ENCODE data around the gene TIMM50. TPM values are rescaled to one million over a fixed set of nuclear protein-coding genes. Genes with fewer than 3 reads are reported as not detected.

TIMM50 gene
- total RNA-seq, 4 donors from 2014 or later, result 34.0 to 63.2 (median 51.5) TPM

DNA sequence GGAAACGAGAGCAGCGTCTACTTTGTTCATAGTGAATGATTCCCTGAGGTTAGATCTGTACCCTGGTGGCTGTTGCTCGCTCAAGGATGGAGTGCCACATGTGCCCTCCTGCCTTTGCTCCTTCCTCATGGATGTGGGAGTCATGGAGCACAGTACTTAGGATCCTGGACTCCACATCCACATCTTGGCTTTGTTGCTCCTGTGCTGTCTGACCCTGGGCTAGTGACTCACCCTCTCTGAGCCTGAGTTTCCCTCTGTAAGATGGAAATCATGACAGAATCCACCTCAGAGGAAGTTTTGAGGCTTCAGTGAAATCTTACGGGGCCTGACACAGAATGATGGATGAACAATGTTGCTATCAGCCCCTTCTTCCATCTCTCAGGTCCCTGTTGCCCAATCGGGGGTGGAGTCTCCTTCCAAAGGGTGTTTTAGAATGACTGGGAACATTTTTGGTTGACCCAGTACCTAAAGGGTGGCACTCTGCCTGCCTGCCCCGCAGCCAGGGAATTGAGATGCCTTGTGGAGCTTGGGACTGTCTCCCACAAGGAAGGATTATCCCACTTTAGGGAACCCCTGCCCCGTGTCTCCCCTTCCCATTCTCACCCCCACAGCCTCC lies 9.8 kb upstream of the TIMM50 start:
- TF ChIP-seq, protein P1, sequence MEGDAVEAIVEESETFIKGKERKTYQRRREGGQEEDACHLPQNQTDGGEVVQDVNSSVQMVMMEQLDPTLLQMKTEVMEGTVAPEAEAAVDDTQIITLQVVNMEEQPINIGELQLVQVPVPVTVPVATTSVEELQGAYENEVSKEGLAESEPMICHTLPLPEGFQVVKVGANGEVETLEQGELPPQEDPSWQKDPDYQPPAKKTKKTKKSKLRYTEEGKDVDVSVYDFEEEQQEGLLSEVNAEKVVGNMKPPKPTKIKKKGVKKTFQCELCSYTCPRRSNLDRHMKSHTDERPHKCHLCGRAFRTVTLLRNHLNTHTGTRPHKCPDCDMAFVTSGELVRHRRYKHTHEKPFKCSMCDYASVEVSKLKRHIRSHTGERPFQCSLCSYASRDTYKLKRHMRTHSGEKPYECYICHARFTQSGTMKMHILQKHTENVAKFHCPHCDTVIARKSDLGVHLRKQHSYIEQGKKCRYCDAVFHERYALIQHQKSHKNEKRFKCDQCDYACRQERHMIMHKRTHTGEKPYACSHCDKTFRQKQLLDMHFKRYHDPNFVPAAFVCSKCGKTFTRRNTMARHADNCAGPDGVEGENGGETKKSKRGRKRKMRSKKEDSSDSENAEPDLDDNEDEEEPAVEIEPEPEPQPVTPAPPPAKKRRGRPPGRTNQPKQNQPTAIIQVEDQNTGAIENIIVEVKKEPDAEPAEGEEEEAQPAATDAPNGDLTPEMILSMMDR (IDR thresholded peaks at IDR 0.05), result no peak
- no peak for TF ChIP-seq POLR2A (IDR thresholded peaks at IDR 0.05)
- H3K4me3 ChIP-seq, result no peak overlapping the region
- no peak overlapping the region for H3K27ac ChIP-seq
- intact Hi-C loops (cut with DNase I), result loop anchor here (10.0 kb wide), 1 partner anchor 64 kb away; the partner anchor contains the start of gene EID2B
- WGBS, 2 donors, result 78 to 88% methylated on average over 3 to 7 of the region's 7 CpGs
- no peak for DNase-seq
- H3K36me3 ChIP-seq, result peaks cover 65 to 100% (median 86%) of the 10 kb centered on the region in 3 donors
- H3K4me1 ChIP-seq, result no peaks in the 10 kb centered on the region
- H3K9me3 ChIP-seq, result no peaks in the 10 kb centered on the region
- no peaks in the 10 kb centered on the region for H3K27me3 ChIP-seq

DNA sequence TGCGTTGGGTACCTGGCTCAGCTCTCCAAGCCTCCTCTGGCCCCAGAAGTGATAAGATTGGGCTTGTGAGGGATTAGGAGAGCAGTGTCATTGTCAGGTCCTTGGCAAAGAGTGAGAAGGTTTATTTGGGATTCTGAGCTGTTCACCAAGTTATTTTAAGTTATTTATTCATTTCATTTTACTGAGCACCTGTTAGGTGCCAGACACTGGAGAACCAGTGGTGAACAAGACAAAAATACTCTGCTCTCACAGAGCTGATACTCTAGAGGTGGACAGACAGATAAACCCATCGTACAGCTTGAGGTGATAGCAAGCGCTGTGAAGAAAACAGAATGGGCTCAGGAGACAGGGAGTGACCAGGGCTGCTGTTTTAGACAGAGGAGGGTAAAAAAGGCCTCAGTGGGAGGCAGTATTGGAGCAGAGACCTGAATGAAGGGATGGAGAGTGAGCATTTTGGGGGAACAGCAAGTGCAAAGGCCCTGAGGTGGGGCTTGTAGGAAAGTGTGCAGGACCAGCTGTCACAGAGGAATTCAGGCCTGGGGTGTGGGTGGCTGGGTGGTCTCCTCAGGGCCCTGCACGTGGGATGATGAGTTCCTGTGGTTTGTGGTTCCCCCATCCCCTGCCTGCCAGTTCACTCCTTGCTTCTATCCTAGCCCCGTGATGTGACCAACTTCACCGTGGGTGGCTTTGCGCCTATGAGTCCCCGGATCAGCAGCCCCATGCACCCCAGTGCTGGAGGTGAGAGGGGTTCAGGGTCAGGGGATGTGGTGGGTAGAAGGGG lies 8.7 kb upstream of the TIMM50 start:
- Histone ChIP-seq H3K36me3 (peaks cover 61 to 100% (median 80%) of the 10 kb centered on the region in 3 donors), H3K4me1 (no peaks in the 10 kb centered on the region), H3K9me3 (no peaks in the 10 kb centered on the region), H3K27ac (no peak overlapping the region), H3K4me3 (no peak overlapping the region), H3K27me3 (no peaks in the 10 kb centered on the region)
- WGBS, 2 donors, result 84 to 88% methylated on average over 4 to 5 of the region's 8 CpGs
- DNase-seq, result no peak
- TF ChIP-seq, protein P1 (IDR thresholded peaks at IDR 0.05), result no peak
- no peak for TF ChIP-seq POLR2A (IDR thresholded peaks at IDR 0.05)
- intact Hi-C loops (cut with DNase I), result loop anchor here (10.0 kb wide), 1 partner anchor 63 kb away; the partner anchor contains the start of gene EID2B

DNA sequence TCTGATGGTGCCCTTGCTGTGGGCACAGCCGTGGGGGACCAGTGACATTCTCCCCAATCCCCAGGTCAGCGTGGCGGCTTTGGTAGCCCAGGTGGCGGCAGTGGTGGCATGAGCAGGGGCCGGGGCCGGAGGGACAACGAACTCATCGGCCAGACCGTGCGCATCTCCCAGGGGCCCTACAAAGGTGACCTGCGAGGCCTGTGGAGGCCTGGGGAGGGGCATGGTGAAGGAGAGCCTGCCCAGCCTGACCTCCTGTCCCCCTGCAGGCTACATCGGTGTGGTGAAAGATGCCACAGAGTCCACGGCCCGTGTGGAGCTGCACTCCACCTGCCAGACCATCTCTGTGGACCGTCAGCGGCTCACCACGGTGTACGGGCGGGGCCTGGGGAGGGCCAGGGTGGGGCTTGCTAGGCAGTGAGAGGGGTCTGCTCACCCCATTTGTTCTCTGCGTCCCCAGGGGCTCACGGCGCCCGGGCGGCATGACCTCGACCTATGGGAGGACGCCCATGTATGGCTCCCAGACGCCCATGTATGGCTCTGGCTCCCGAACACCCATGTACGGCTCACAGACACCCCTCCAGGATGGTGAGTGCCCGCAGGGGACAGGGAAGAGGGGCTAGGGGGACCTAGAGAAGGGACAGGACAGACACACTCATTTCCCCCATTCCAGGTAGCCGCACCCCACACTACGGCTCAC lies 7.7 kb upstream of the TIMM50 start:
- Histone ChIP-seq H3K9me3 (no peaks in the 10 kb centered on the region), H3K27ac (no peak overlapping the region), H3K4me3 (no peak overlapping the region), H3K4me1 (no peaks in the 10 kb centered on the region), H3K36me3 (peaks cover 59 to 92% (median 78%) of the 10 kb centered on the region in 3 donors), H3K27me3 (no peaks in the 10 kb centered on the region)
- TF ChIP-seq, protein P1 (IDR thresholded peaks at IDR 0.05), result no peak
- intact Hi-C loops (cut with DNase I), result loop anchor here (10.0 kb wide), 1 partner anchor 62 kb away; the partner anchor contains the start of gene EID2B
- 84 to 92% methylated on average over 5 to 10 of the region's 32 CpGs for WGBS, 2 donors
- DNase-seq, result no peak

DNA sequence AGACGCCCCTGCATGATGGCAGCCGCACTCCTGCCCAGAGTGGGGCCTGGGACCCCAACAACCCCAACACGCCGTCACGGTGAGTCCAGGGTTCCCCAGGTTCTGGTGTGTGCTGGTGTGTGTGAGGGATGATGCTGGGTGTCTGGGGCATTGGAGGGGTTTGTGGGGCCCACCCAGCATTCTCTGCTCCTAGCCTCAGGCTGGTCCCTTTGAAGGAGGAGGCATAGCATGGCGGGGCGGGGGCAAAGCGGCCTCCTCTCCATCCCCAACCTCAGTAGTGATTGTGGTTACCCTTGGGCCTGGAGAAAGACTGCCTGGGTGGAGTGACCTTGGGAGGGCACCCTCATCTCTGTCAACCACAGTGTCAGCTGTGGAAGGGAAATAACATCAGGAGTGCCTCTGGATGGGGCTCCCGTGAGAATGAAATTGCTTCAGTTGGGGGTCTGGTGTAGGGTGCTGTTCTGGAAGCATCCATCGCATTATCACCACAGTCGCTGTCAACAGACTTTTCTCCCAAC lies 7.1 kb upstream of the TIMM50 start:
- 80% methylated on average over 7 to 8 of the region's 11 CpGs for WGBS, 2 donors

More for the DNA sequence above, 7.1 kb upstream of the TIMM50 start:
- H3K4me1 ChIP-seq, result no peaks in the 10 kb centered on the region
- H3K4me3 ChIP-seq, result no peak overlapping the region
- H3K27ac ChIP-seq, result no peak overlapping the region
- TF ChIP-seq, protein P1 (IDR thresholded peaks at IDR 0.05), result no peak
- no peak for TF ChIP-seq POLR2A (IDR thresholded peaks at IDR 0.05)
- H3K27me3 ChIP-seq, result no peaks in the 10 kb centered on the region
- no peak for DNase-seq
- H3K36me3 ChIP-seq, result peaks cover 55 to 86% (median 72%) of the 10 kb centered on the region in 3 donors
- no peaks in the 10 kb centered on the region for H3K9me3 ChIP-seq
- intact Hi-C loops (cut with DNase I), result loop anchor here (10.0 kb wide), 1 partner anchor 61 kb away; the partner anchor contains the start of gene EID2B

Data from esophagus squamous epithelium (tissue), 5 donors.